GM19455 (cell line): ENCODE data around the gene FBXO17.
"Not testable (repeated sequence)": the region's sequence is repeated elsewhere in the genome, so short reads cannot be mapped to it uniquely, and the experiment has no call there.

Experiments used
- ATAC-seq: cut with Tn5 transposase; IDR thresholded peaks from one replicate; pipeline ENCODE4 v1.9.1; 2021; ENCODE audit not compliant: unreplicated experiment

The FBXO17 gene, protein sequence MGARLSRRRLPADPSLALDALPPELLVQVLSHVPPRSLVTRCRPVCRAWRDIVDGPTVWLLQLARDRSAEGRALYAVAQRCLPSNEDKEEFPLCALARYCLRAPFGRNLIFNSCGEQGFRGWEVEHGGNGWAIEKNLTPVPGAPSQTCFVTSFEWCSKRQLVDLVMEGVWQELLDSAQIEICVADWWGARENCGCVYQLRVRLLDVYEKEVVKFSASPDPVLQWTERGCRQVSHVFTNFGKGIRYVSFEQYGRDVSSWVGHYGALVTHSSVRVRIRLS

DNA sequence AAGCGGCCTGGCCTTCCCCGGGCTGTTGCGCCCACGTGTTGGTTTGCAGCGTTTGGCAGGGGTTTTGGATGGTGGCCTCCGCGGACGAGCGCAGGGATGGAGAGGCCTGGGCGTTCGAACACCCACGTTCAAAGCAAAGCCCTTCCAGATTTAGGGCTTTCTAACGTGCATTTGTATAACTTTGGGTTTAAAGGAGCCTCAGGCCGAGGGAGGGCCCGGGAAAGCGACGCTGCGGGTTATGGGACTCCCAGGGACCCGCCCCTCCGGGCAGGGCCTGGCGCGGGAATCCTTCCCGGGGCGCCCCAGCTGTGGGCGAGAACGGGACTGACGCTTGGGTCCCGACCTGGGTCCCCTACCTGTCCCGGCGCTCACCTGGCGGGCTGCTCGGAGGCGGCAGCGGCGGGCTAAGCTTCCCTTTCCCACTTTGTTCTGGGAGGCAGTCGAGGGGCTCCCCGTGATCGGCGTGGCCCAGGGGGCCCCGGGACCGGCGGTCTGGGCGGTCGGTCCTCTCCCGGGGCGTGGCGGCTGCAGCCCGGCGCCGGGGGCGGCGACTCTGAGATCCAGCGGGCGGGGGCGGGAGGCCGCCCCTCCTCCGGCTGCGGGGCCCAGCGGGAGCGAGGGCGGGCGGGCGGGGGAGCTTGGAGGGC, at the start of gene FBXO17:
Gene FBXO17 (minus strand): TSS at position 529 of the 647 bp plus-strand sequence. CDS start 25,423 bp downstream, outside the sequence.
- no peak for ATAC-seq

DNA sequence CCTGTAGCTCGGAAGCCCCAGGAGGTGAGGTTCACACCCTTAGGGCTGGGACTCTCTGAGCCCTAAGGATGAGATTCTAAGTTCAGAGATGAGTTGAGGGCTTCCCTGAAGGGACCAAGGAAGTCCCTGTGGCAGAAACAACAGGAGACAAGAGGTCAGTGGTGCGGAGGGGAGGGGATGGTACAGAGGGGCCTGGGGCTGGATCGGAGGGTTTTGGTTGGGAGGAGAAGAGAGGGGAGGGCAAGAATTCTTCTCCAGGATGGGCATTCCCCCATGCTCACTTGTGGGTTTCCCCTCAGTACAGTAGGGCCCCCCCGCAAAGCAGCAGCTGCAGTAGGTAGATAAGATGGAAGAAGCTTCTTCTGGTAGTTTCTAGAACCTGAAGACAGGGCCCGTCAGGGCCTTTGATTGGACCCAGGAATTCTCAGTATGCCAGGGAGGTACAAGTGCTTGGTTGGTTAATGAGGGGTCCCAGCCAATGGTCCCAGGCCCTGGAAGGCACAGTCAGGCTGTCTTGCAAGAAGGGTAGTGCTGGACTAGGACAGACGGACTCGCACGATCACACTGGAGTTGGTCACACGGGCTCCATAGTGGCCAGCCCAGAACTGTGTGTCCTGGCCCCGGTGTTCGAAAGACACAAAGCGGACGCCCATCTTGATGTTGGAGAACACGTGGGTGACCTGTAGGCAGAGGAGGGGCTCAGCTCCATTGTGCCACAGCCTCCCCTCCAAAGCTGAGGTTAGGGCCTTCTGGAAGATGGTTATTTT, 49.5 kb upstream of the FBXO17 start:
- ATAC-seq = no peak

DNA sequence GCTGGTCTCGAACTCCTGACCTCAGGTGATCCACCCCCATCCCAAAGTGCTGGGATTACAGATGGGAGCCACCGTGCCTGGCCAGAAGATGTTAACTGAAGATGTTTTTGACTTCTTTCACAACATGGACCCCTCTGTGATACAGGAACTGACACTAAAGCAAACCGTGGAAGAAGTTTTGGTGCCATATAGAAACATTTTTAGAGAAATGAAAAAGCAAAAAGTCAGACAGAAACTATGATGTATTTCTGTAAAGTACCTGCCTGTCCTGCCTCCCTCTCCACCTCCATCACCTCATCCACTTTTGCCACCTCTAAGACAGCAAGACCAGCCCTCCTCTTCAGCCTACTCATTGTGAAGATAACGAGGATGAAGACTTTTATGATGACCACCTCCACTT, 45.5 kb upstream of the FBXO17 start:
- ATAC-seq = no peak

DNA sequence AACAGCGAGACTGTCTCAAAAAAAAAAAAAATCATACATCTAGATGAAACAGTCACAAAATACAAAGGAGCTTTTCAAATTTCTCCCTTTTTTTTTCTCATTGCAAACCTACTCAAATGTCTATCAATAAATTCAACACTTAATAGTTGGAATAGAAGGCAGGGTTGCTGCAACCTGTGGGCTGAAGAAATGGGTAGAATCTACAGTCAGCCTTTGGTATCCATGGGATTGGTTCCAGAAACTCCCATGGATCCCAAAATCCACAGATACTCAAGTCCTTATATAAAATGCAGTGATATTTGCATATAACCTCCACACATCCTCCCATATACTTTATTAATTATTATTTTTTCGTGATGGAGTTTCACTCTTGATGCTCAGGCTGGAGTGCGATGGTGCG, 42.1 kb upstream of the FBXO17 start:
- ATAC-seq = no peak

DNA sequence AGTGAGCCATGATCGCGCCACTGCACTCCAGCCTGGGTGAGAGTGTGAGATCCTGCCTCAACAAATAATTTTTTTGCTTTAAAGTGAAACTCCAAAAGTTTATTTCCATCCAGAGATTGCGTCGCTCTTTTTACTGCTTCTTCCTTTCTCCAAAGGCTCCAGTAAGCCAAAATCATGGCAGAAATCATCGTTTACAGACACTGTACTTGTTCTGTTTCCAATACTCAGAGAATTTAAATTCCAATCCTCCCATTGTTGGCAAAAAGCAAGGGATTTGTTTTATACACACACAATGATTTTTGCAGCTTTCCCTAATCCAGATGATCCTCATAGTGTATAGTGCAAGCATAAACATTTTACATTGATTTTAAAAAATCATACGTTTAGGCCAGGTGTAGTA, 41.5 kb upstream of the FBXO17 start:
- ATAC-seq = no peak

DNA sequence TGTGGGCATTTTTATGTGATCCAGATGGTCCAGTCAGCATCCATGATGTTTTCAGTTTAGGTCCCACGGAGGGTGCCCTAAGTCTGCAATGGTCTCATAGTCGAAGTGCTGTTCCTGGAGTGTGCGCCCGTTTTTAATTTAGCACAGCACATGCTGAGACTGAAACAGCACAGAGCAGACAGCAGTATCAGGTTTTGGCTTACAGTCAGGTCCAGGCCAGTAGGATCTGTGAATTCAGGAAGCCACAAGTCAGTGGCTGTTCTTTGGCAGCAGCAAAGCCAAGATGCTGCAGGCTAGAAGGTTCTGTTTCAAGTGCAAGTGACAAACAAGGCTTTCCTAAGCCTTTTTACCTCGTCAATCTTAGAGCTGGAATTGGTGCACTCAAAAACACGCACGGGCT, 38.5 kb upstream of the FBXO17 start:
- no peak for ATAC-seq

DNA sequence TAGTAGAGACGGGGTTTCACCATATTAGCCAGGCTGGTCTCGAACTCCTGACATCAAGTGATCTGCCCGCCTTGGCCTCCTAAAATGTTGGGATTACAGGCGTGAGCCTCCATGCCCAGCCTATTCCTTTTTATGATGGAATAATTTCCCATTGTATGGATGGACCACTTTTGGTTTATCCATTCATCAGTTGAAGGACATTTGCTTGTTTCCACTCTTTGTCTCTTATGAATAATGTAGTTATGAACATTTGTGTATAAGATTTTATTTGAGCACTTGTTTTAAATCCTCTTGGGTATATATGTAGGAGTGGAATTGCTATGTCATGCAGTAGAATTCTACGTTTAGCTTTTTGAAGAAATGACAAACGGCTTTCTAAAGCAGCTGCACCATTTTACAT, 33.5 kb upstream of the FBXO17 start:
- ATAC-seq = no peak

DNA sequence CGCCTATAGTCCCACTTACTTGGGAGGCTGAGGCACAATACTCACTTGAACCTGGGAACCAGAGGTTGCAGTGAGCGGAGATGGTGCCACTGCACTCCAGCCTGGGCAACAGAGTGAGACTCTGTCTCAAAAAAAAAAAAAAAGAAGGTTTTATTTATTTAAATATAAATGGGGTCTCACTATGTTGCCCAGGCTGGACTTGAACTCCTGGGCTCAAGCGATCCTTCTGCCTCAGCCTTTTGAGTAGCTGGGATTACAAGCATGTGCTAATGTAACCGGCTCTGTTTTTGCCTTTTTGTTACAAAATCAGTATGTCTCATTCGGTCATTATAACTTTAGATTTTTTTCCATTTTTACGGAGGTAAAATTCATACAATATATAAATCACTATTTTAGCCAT, 32.6 kb upstream of the FBXO17 start:
- no peak for ATAC-seq

DNA sequence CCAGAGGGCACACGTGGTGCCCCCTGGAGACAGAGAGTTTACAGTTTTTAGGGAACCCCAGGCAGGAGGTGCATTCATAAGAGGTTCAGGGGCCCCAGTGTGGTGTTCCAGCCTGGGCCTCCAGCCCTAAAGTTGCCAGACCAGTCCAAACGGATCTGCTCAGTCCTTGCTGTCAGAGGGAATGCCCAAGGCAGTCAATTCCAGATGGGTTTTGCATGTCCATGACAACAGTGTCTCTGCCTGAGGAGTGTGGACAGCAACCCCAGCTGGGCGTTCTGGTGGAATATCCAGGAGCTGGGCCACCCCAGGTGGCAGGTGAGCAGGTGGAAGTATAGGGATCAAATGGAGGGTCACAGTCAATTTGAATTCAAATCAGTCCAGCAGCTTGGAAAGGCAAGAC, 31.6 kb upstream of the FBXO17 start:
- ATAC-seq = no peak

DNA sequence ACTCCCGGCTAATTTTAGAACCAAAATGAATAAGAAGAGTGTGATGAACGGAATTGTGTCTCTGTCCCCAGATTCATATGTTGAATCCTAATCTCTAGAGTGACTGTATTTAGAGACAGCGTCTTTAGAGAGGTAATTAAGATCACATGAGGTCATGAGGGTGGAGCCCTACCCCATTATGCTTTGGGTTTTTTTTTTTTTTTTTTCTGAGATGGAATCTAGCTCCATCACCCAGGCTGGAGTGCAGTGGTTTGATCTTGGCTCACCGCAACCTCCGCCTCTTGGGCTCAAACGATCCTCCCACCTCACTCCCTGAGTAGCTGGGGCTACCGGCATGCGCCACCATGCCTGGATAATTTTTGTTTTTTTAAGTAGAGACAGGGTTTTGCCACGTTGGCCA, 28.9 kb upstream of the FBXO17 start:
- ATAC-seq = no peak

DNA sequence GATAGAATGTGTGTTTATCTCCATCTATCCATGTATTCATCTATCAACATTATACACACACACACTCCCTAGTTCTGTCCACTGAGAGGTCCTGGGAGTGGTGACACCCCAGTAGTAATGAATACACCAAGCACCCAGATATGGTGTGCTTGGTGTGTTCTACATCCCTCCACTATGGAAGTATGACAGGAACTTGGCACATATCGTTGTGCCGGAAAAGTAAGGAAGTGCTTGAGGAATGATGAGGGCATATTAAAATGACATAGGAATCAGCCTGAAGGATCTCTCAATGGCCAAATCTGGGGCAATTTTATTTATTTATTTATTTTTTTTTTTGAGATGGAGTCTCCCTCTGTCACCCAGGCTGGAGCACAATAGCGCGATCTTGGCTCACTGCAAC, 28.3 kb upstream of the FBXO17 start:
- no peak for ATAC-seq

DNA sequence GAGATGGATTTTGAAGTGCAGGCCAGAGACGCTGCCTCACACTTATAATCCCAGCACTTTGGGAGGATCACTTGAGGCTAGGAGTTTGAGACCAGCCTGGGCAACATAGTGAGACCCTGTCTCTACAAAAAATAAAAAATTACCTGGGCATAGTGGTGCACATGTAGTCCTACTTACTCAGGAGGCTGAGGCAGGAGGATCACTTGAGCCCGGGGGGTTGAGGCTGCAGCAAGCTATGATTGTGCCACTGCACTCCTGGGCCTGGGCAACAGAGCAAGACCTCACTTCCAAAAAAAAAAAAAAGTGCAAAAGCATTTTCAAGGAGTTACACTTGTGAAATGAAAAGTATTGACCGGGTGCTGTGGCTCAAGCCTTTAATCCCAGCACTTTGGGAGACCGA, 27.6 kb upstream of the FBXO17 start:
- ATAC-seq = no peak

DNA sequence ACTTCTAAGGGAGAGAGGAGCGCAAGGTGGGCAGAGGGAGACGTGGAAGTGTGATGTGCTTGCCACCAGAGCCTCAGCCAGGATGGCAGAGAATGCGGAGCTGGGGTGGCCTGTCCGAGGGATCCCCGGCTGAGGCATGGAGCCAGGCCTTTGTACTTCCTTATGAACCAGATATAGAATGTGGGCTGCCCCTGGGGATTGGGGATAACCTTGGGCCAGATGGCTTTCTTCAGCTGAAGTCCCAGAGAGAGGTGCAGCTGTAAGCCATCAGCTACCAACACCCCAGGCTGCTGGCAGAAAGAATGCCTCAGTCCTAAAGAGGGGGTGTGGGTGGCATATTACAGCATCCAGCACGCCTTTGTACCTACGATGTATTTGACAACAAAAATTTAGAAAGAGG, 25.5 kb upstream of the FBXO17 start:
- ATAC-seq = no peak

DNA sequence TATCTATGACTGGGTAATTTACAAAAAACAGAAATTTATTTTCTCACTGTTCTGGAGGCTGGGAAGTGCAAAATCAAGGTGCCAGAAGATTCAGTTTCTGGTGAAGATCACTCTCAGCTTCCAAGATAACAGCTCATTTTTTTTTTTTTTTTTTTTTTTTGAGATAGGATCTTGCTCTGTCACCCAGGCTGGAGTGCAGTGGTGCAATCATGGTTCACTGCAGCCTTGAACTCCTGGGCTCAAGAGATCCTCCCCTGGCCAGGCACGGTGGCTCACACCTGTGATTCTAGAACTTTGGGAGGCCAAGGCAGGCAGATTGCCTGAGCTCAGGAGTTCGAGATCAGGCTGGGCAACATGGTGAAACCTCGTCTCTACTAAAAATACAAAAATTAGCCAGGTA, 22.0 kb upstream of the FBXO17 start:
- not testable (repeated sequence) for ATAC-seq

DNA sequence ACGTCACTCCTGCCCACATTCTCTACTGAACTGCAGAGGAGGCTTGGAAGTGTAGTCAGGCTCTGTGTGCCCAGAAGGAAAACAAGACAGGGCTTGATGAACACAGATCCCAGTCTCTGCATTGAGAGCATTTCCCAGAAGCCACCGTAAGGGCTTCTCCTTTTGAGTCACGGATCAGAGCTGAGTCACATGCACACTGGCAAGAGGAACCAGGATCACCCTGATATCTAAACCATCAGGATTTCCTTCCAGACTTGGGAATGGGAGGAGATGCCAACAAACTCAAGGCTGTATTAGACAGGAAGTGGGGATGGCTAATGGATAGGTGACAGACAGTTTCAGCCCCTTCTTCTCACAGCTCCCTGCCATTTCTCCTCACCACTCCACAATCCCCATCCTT, 17.7 kb upstream of the FBXO17 start:
- no peak for ATAC-seq

DNA sequence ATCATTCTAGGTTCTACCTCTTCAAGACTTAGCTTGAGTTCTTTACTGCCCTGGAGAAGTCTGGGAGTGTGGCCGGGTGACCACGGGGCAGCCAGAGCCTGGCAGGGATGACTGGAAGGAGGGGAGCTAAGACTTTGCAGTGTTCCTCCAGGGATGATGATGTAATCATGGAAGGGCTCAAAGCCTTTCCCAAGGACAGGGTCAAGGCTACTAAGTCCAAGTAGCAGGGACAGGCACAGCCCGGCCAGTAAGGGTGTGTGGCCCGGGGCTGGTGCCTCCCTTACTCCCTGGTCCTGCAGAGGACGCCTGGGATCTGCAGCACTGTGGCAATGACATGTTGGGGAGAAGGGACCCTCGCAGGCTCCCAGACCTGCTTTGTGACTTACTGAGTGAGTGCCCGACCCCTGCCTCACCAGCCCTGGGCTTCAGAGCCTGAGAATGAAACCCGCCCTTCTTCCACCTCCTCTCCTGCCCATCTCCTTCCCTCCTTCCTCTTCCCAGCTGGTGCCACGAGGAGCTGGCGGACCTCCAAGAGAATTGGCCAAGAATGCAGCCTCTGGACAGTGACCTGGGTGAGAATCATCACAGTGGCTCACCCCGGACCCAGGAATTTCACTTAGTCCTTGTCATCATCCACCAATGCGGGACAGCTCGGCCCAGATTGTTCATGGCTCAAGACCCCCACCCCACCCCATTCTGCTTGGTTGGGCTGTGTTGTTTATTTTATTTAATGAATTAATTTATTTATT, 15.6 kb upstream of the FBXO17 start:
- no peak for ATAC-seq

DNA sequence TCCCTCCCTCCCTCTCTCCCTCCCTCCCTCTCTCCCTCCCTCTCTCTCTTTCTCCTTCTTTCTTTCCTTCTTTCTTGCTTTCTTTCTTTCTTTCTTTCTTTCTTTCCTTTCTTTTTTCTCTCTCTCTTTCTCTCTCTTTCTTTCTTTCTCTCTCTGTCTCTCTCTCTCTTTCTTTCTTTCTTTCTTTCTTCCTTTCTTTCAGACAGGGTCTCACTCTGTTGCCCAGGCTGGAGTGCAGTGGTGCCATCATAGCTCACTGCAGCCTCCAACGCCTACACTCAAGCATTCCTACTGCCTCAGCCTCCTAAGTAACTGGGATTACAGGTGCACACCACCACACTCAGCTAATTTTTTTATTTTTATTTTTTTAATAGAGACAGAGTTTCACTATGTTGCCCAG, 14.1 kb upstream of the FBXO17 start:
- not testable (repeated sequence) for ATAC-seq

DNA sequence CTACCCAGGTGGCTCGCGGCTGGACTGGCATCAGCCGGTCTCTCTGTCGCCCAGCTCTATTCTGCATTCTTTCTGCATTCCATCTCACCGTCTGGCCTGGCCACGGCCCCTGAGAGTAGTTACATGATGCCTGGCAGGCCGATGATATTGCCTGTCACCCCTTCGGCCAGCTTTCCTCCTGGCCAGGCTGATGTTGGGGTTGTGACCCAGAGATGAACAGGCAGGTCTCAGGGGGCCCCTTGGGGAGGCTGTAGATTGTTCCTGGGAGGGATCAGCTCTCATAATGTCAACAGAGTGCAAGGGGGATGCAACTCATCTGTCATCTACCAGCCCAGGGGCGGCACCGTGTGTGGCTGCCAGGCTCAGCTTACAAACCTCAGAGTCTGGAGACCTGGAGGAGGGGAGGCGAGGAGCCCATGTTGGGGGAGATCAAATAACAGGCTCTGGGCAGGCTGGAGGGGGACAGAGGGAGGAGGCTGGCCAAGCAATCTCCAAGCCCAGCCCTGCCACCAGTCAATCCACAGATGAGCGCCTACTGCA, 13.6 kb upstream of the FBXO17 start:
- ATAC-seq = no peak

DNA sequence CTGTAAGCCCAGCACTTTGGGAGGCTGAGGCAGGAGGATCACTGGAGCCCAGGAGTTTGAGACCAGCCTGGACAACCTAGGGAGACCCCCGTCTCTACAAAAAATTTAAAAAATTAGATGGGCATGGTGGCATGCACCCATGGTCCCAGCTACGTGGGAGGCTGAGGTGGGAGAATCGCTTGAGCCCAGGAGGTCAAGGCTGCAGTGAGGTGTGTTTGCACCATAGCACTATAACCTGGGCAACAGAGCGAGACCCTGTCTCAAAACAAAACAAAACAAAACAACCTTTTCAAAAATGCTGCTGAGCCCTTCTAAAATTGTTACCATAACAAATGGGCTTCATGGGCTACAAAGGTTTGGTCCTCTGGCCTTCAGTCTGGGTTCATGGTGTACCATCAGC, 13.1 kb upstream of the FBXO17 start:
- not testable (repeated sequence) for ATAC-seq

DNA sequence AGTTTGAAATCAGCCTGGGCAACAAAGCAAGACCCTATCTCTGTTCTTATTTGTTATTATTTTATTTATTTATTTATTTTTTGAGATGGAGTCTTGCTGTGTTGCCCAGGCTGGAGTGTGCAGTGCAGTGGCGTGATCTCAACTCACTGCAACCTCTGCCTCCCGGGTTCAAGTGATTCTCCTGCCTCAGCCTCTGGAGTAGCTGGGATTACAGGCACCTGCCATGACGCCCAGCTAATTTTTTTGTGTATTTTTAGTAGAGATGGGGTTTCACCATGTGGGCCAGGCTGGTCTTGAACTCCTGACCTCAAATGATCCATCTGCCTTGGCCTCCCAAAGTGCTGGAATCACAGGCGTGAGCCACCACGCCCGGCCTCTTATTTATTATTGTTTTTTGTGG, 12.2 kb upstream of the FBXO17 start:
- not testable (repeated sequence) for ATAC-seq

DNA sequence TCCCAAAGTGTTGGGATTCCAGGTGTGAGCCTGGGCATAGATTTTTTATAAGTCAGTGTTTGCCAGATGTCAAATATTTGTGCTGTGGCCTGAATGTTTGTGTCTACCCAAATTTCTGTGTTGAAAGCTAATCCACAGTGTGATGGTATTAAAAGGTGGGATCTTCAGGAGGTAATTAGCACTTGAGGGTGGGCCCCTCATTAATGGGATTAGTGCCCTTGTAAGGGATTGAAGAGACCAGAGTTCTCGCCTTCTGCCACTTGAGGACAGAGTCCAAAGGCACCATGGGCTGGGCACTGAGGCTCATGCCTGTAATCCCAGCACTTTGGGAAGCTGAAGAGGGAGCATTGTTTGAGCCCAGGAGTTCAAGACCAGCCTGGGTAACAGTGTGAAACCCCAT, 9.7 kb upstream of the FBXO17 start:
- ATAC-seq = no peak
